ENCODE measurements around the gene NOS3. TPM values are rescaled to one million over a fixed set of nuclear protein-coding genes. Genes with fewer than 3 reads are reported as not detected.
A peak's percentile ranks its signal among the peaks of the same experiment; 100 is the strongest.

Gene NOS3
- total RNA-seq, 4 donors from 2014 or later: 1.4 to 10.8 (median 4.2) TPM

DNA sequence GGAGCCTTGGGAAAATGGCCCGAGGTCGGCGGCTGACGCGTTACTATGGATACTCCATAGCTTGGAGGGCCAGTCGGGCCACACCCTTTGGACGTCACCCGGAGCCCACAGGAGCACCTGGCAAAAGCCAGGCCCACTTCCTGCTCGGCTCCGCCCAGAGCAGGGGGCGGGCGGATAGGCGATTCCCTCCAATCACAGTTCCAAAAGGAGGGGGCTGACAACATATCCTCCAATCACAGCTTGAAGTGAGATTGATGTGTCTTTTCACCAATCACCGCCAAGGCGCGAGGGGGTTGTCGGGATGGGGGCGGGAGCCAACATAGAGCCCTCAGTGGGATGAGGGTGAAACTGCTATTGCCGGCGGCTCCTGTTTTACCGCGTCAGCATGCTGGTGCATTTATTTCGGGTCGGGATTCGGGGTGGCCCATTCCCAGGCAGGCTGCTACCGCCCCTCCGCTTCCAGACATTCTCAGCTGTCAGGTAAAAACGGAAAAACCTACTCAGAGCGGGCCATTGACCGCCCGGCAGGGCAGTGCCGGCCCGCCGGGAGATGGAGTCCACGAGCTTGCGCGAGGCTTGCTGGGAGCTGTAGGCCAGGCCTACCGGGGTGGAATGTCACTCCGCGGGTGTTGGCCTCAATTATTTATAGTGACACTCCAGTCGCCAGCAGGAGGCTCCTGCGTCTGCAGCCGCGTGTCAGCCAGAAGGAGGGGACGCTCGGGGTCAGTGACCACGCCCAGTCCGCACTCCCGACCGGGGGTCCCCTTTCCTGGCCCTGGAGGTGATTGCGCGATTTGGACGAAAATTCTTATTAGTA lies 37.5 kb downstream of the NOS3 start, which contains the start of gene ABCB8:
ABCB8 (plus strand) TSS at position 320 of the 817 bp plus-strand sequence; CDS start at position 386, 66 bp downstream.
- in situ Hi-C loops (cut with MboI; ENCODE audit: low sequenced_read_pairs in 4 of 4): loop anchor here in 1 of 4 donors (10.0 kb wide), 1 partner anchor 76 kb away; no protein-coding TSS in a partner anchor
- peak; percentile 79 to 83 for TF ChIP-seq POLR2A (IDR thresholded peaks at IDR 0.05)
- TF ChIP-seq, protein P1, sequence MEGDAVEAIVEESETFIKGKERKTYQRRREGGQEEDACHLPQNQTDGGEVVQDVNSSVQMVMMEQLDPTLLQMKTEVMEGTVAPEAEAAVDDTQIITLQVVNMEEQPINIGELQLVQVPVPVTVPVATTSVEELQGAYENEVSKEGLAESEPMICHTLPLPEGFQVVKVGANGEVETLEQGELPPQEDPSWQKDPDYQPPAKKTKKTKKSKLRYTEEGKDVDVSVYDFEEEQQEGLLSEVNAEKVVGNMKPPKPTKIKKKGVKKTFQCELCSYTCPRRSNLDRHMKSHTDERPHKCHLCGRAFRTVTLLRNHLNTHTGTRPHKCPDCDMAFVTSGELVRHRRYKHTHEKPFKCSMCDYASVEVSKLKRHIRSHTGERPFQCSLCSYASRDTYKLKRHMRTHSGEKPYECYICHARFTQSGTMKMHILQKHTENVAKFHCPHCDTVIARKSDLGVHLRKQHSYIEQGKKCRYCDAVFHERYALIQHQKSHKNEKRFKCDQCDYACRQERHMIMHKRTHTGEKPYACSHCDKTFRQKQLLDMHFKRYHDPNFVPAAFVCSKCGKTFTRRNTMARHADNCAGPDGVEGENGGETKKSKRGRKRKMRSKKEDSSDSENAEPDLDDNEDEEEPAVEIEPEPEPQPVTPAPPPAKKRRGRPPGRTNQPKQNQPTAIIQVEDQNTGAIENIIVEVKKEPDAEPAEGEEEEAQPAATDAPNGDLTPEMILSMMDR (IDR thresholded peaks at IDR 0.05 in 4 of 5, conservative IDR thresholded peaks at IDR 0.05 in 1 of 5): peak; percentile 49 to 77 (median 66)
- no peaks in the 10 kb centered on the region for H3K27me3 ChIP-seq
- H3K4me3 ChIP-seq: peak within 1 kb of the TSS; percentile 66 to 82 (median 74)
- peaks cover 9 to 12% of the 10 kb centered on the region in 2 donors for H3K4me1 ChIP-seq
- H3K27ac ChIP-seq: peak within 1 kb of the TSS; percentile 87 to 94 (median 88)
- H3K36me3 ChIP-seq: no peaks in the 10 kb centered on the region
- DNase-seq (peak; percentile 99 to 100), ATAC-seq (peak; percentile 99 to 100)
- H3K9me3 ChIP-seq: no peaks in the 10 kb centered on the region
- intact Hi-C loops (cut with DNase I; ENCODE audit: low total_unique reads): loop anchor here (1.0 to 10.0 kb wide), 9 partner anchors 30 to 624 kb away; partner anchors contain the start of genes AGAP3, ASB10, FASTK and NUB1

DNA sequence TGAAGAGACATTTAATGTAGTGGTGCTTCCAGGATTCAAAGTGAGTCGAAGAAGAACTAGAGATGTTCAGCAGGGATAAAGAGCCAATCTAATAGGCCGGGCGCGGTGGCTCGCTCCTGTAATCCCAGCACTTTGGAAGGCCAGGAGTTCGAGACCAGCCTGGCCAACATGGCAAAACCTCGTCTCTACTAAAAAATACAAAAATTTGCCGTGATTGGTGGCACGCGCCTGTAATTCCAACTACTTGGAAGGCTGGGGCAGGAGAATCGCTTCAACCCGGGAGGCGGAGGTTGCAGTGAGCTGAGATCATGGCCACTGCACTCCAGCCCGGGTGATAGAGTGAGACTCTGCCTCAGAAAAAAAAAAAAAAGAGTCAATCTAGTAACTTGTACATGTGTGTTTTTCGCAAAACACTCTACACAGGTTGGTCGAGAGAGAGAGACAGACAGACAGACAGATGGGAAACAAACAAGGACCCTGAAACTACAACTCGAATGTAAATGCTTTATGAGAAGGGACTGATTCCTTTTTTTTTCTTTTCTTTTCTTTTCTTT lies 38.2 kb downstream of the NOS3 start:
- intact Hi-C loops (cut with DNase I; ENCODE audit: low total_unique reads) (loop anchor here (1.0 to 10.0 kb wide), 9 partner anchors 29 to 624 kb away; partner anchors contain the start of genes AGAP3, ASB10, FASTK and NUB1), in situ Hi-C loops (cut with MboI; ENCODE audit: low sequenced_read_pairs in 4 of 4) (loop anchor here in 1 of 4 donors (10.0 kb wide), 1 partner anchor 76 kb away; no protein-coding TSS in a partner anchor)
- ATAC-seq (peak in 1 of 2 donors; percentile 5), DNase-seq (no peak)
- Histone ChIP-seq H3K36me3 (no peaks in the 10 kb centered on the region), H3K27ac (peak overlapping the region; percentile 87 to 94 (median 88)), H3K27me3 (no peaks in the 10 kb centered on the region), H3K4me1 (peaks cover 9 to 12% of the 10 kb centered on the region in 2 donors), H3K9me3 (no peaks in the 10 kb centered on the region), H3K4me3 (peak overlapping the region; percentile 66 to 82 (median 74))
- TF ChIP-seq, protein P1 (IDR thresholded peaks at IDR 0.05 in 4 of 5, conservative IDR thresholded peaks at IDR 0.05 in 1 of 5): no peak
- no peak for TF ChIP-seq POLR2A (IDR thresholded peaks at IDR 0.05)

DNA sequence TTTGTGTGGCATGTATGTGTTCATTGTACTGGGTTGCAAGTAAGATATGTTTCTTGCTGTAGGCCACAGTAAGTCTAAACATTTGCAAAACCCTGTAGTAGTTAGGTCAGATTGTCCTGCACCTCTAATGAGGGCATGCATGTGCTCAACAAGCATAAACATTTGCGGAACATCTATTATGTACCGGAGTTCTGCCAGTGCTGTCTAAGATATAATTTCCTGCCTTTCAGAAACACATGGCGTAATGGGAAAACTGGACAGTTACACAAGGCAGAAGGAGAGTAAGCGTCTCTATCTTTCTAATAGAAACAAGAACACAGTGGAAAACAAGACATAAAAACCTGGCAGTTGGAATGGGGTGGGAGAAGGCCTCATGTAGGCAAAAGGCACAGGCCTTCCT lies 40.2 kb downstream of the NOS3 start:
- no peak for DNase-seq
- no peak overlapping the region for H3K27ac ChIP-seq
- no peak overlapping the region for H3K4me3 ChIP-seq
- in situ Hi-C loops (cut with MboI; ENCODE audit: low sequenced_read_pairs in 4 of 4): loop anchor here in 1 of 4 donors (10.0 kb wide), 1 partner anchor 74 kb away; no protein-coding TSS in a partner anchor
- peaks cover 19 to 23% of the 10 kb centered on the region in 2 donors for H3K4me1 ChIP-seq
- peaks cover 0 to 3% of the 10 kb centered on the region in 2 donors for H3K36me3 ChIP-seq
- TF ChIP-seq, protein P1 (IDR thresholded peaks at IDR 0.05 in 4 of 5, conservative IDR thresholded peaks at IDR 0.05 in 1 of 5): no peak
- TF ChIP-seq POLR2A (IDR thresholded peaks at IDR 0.05): no peak
- intact Hi-C loops (cut with DNase I; ENCODE audit: low total_unique reads): no loop called here
- H3K27me3 ChIP-seq: no peaks in the 10 kb centered on the region
- H3K9me3 ChIP-seq: no peaks in the 10 kb centered on the region
- no peak for ATAC-seq

DNA sequence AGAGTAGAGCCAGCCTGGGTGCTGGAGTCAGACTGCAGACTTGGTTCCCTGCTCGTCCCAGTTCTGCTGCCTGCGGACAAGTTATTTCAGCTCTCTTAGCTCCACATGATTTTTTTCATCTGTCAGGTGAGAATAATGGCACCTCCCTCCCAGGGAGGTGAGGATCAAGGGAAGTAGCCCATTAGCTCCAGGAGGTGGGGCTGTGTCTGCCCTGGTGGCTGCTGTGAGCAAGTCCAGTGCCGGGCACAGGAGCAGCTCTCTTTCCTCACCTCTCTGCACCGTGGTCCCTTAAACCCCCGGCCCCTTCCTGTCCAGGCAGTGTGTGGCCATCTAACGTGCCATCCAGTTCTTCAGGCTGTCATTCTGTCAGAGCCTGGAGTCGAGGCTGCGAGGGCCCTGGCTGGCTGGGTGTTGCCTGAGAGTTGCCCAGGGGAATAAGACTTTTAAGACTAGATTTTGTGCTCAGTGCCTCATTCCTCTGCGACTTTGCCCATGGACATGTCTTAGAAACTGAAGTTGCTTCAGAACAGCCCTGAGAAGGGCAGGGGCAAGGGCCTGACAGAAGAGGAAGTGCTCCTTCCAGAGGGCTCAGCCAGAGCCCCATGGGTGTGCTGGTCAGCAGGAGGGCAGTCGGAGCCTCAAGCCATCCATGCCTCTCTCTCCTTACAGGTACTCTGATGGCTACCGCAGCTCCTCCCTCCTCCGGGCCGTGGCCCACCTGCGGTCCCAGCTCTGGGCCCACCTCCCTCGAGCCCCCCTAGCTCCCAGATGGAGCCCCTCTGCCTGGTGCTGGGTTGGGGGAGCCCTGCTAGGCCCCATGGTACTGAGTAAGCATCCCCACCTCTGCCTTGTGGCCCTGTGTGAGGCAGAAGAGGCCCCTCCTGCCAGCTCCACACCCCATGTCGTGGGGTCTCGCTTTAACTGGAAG lies 42.4 kb downstream of the NOS3 start:
- H3K36me3 ChIP-seq: peaks cover 0 to 22% of the 10 kb centered on the region in 2 donors
- in situ Hi-C loops (cut with MboI; ENCODE audit: low sequenced_read_pairs in 4 of 4): loop anchor here in 1 of 4 donors (10.0 kb wide), 1 partner anchor 72 kb away; no protein-coding TSS in a partner anchor
- ATAC-seq: no peak

More for the DNA sequence above, 42.4 kb downstream of the NOS3 start:
- intact Hi-C loops (cut with DNase I; ENCODE audit: low total_unique reads): no loop called here
- Histone ChIP-seq H3K4me1 (peaks cover 19 to 23% of the 10 kb centered on the region in 2 donors), H3K27me3 (no peaks in the 10 kb centered on the region), H3K9me3 (no peaks in the 10 kb centered on the region), H3K4me3 (no peak overlapping the region), H3K27ac (no peak overlapping the region)
- TF ChIP-seq, protein P1 (IDR thresholded peaks at IDR 0.05 in 4 of 5, conservative IDR thresholded peaks at IDR 0.05 in 1 of 5): no peak
- TF ChIP-seq POLR2A (IDR thresholded peaks at IDR 0.05): no peak
- DNase-seq: no peak
